Measurements from ENCODE around the gene RASAL2.

DNA sequence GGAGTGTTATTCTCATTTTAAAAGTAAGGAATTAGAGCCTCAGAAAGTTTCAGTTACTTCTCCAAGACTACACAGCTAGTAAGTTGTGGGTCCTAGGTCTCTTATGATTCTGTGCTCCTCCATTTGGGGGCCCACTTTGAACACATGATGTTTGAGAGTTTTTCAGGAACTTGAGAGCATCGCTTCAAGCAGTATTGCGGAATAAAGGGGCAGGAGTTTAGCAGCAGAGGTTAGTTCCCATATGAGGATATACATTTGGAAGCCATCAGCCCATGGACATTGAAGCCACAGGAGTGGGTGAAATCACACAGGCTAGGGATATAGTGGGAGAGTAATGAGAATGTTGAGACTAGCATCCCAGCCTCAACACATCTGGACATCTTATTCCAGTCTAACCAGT, 143.2 kb downstream of the RASAL2 start:
- TF ChIP-seq HDGF (IDR thresholded peaks at IDR 0.05; ENCODE audit: borderline replicate concordance) (no peak), FOXK2 (IDR thresholded peaks at IDR 0.05) (no peak), FOXA1 (IDR thresholded peaks at IDR 0.05) (no peak)

Measured in HEK293T (cell line).